GF-D8 (cell line): ENCODE data around the gene BACE2.
"Not testable (repeated sequence)": the region's sequence is repeated elsewhere in the genome, so short reads cannot be mapped to it uniquely, and the experiment has no call there.

Experiments
- DNase-seq: peaks from one replicate; lab custom pipeline; 2025; lab: John Stamatoyannopoulos, UW

The BACE2 gene

GRCh38 chr21:41215856-41216408 is 48.0 kb downstream of the BACE2 start:
- DNase-seq = no peak

GRCh38 chr21:41216486-41216885 is 48.5 kb downstream of the BACE2 start:
- DNase-seq = no peak

GRCh38 chr21:41217671-41218385 is 49.9 kb downstream of the BACE2 start:
- DNase-seq = no peak

GRCh38 chr21:41219498-41220207 is 51.7 kb downstream of the BACE2 start:
- no peak for DNase-seq

- no peak for DNase-seq
Observed at GRCh38 chr21:41220208-41220733, 52.3 kb downstream of the BACE2 start.

- no peak for DNase-seq
Observed at GRCh38 chr21:41222247-41223068, 54.5 kb downstream of the BACE2 start.

GRCh38 chr21:41226853-41227252 is 58.9 kb downstream of the BACE2 start:
- DNase-seq = no peak

- DNase-seq = no peak
Observed at GRCh38 chr21:41227357-41228005, 59.5 kb downstream of the BACE2 start.

GRCh38 chr21:41228006-41228370 is 60.0 kb downstream of the BACE2 start:
- no peak for DNase-seq

GRCh38 chr21:41228492-41228891 is 60.5 kb downstream of the BACE2 start:
- DNase-seq = no peak

- no peak for DNase-seq
Observed at GRCh38 chr21:41228958-41229357, 61.0 kb downstream of the BACE2 start.

- no peak for DNase-seq
Observed at GRCh38 chr21:41229509-41230248, 61.7 kb downstream of the BACE2 start.

- no peak for DNase-seq
Observed at GRCh38 chr21:41230497-41230896, 62.5 kb downstream of the BACE2 start.

- no peak for DNase-seq
Observed at GRCh38 chr21:41231060-41231459, 63.1 kb downstream of the BACE2 start.

GRCh38 chr21:41232013-41232412 is 64.1 kb downstream of the BACE2 start:
- DNase-seq = no peak

- DNase-seq = no peak
Observed at GRCh38 chr21:41233916-41234315, 66.0 kb downstream of the BACE2 start.

GRCh38 chr21:41234569-41234968 is 66.6 kb downstream of the BACE2 start:
- no peak for DNase-seq

GRCh38 chr21:41235201-41235600 is 67.2 kb downstream of the BACE2 start:
- no peak for DNase-seq

- DNase-seq = no peak
Observed at GRCh38 chr21:41236352-41236973, 68.5 kb downstream of the BACE2 start.

GRCh38 chr21:41238081-41238796 is 70.3 kb downstream of the BACE2 start:
- not testable (repeated sequence) for DNase-seq
